ENCODE measurements around the gene MYO16.

GRCh38 chr13:108903613-108904012, 274.2 kb downstream of the MYO16 start:
- TF ChIP-seq CTCF (IDR thresholded peaks at IDR 0.05) (no peak), POLR2A (IDR thresholded peaks at IDR 0.05) (no peak)

Measured in ovary (tissue), 3 donors.